Ramos (cell line): ENCODE data around the gene AASS.
"Not testable (repeated sequence)": the region's sequence is repeated elsewhere in the genome, so short reads cannot be mapped to it uniquely, and the experiment has no call there.

Experiments
- in situ Hi-C: fragments of 300-500 bp; cut with MboI; formaldehyde crosslinking; loops from one replicate; pipeline ENCODE4 v1.14.3; 2022; ENCODE audit warnings: low sequenced_read_pairs; ENCODE audit not compliant: unreplicated experiment

Gene AASS

GRCh38 chr7:122143751-122144711 lies at the start of gene AASS:
AASS (minus strand) TSS chr7:122144249; CDS start chr7:122133726, 10,523 bp downstream.
- in situ Hi-C loops, result no loop called here

- in situ Hi-C loops, result no loop called here
These were observed 44.7 kb upstream of the AASS start for GRCh38 chr7:122188785-122189184.

GRCh38 chr7:122183106-122183505 lies 39.1 kb upstream of the AASS start:
- in situ Hi-C loops, result no loop called here

- in situ Hi-C loops, result no loop called here
These were observed 38.0 kb upstream of the AASS start for GRCh38 chr7:122182081-122182480.

GRCh38 chr7:122172144-122172543 lies 28.1 kb upstream of the AASS start:
- in situ Hi-C loops, result not testable (repeated sequence)

GRCh38 chr7:122166740-122167139 lies 22.7 kb upstream of the AASS start:
- in situ Hi-C loops, result no loop called here

- in situ Hi-C loops, result no loop called here
These were observed 22.2 kb upstream of the AASS start for GRCh38 chr7:122166275-122166674.

- in situ Hi-C loops, result no loop called here
These were observed 17.6 kb upstream of the AASS start for GRCh38 chr7:122161628-122162027.

- in situ Hi-C loops, result no loop called here
These were observed 11.5 kb upstream of the AASS start for GRCh38 chr7:122155566-122155965.

- in situ Hi-C loops, result no loop called here
These were observed 4.8 kb upstream of the AASS start for GRCh38 chr7:122148878-122149277.

GRCh38 chr7:122148081-122148480 lies 4.0 kb upstream of the AASS start:
- in situ Hi-C loops, result no loop called here

GRCh38 chr7:122145937-122146645 lies 2.0 kb upstream of the AASS start:
- in situ Hi-C loops, result no loop called here

- in situ Hi-C loops, result no loop called here
These were observed 686 bp downstream of the AASS start for GRCh38 chr7:122143376-122143750.

- in situ Hi-C loops, result no loop called here
These were observed 3.1 kb downstream of the AASS start for GRCh38 chr7:122140918-122141317.

GRCh38 chr7:122137251-122138077 lies 6.6 kb downstream of the AASS start:
- in situ Hi-C loops, result no loop called here

- in situ Hi-C loops, result no loop called here
These were observed 7.3 kb downstream of the AASS start for GRCh38 chr7:122136639-122137245.

- in situ Hi-C loops, result no loop called here
These were observed 8.0 kb downstream of the AASS start for GRCh38 chr7:122136078-122136477.

- in situ Hi-C loops, result no loop called here
These were observed 8.8 kb downstream of the AASS start for GRCh38 chr7:122135275-122135674.

- in situ Hi-C loops, result not testable (repeated sequence)
These were observed 9.3 kb downstream of the AASS start for GRCh38 chr7:122134793-122135192.

GRCh38 chr7:122133477-122133876 lies 10.6 kb downstream of the AASS start:
- in situ Hi-C loops, result no loop called here
